Subcutaneous adipose tissue (tissue), 4 donors: ENCODE measurements around the gene LSS. TPM values are rescaled to one million over a fixed set of nuclear protein-coding genes. Genes with fewer than 3 reads are reported as not detected.

Experiments
- total RNA-seq, 4 donors: library from RNA; depleted of rRNA; stranded (reverse); fragments of >200 nt; gene quantifications; one replicate each; pipeline ENCODE4 v1.1.0, GENCODE V29; 2016
- TF ChIP-seq, protein P1 (sequence below): fragments of 450-650 bp; IDR thresholded peaks from one replicate; pipeline ENCODE4 v1.5.1; 2016; ENCODE audit warnings: low read depth, mild to moderate bottlenecking, control low read depth, antibody characterized with exemption, moderate library complexity

LSS gene
- total RNA-seq, 4 donors from 2014 or later, result 46.5 to 194 (median 141) TPM

DNA sequence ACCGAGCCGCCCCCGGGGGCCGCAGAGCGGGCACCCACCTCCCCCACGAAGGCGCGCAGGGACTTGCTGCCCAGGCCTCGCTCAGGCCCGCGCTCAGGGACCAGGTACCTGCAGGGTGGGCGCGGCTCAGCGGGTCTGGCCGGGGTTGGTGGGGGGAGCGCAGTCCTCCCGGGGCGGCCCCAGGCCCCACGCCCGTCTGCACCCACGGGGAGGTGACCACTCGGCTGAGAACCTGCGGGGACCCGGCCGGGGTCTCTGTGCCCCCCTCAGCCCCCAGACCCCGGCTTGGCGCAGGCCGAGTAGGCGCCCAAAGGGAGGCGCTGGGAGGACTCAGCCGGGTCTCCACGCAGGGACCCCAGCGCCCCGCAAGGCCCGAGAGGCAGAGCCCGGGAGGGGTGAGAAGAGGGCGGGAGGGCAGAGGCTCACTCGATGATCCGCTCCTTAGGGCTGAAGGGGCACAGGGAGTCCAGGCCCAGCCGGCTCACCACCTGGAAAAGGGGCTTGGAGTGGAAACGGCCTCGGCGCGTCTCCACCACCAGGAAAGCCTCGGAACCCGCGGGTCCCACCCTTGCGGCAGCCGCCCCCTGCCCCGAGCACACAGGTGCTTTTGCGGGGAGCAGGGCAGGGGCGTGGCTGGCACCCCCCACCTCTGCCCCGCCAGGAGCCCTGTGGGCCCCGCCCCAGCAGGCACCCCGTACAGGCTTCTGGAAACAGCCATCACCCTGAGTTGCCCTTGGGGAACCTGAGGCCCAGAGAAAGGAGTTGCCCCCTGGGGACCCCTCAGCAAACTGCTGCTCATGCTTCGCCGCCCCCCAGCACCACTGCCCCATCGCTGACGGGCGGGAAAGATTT, 82.5 kb downstream of the LSS start:
- TF ChIP-seq, protein P1, sequence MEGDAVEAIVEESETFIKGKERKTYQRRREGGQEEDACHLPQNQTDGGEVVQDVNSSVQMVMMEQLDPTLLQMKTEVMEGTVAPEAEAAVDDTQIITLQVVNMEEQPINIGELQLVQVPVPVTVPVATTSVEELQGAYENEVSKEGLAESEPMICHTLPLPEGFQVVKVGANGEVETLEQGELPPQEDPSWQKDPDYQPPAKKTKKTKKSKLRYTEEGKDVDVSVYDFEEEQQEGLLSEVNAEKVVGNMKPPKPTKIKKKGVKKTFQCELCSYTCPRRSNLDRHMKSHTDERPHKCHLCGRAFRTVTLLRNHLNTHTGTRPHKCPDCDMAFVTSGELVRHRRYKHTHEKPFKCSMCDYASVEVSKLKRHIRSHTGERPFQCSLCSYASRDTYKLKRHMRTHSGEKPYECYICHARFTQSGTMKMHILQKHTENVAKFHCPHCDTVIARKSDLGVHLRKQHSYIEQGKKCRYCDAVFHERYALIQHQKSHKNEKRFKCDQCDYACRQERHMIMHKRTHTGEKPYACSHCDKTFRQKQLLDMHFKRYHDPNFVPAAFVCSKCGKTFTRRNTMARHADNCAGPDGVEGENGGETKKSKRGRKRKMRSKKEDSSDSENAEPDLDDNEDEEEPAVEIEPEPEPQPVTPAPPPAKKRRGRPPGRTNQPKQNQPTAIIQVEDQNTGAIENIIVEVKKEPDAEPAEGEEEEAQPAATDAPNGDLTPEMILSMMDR, result no peak

DNA sequence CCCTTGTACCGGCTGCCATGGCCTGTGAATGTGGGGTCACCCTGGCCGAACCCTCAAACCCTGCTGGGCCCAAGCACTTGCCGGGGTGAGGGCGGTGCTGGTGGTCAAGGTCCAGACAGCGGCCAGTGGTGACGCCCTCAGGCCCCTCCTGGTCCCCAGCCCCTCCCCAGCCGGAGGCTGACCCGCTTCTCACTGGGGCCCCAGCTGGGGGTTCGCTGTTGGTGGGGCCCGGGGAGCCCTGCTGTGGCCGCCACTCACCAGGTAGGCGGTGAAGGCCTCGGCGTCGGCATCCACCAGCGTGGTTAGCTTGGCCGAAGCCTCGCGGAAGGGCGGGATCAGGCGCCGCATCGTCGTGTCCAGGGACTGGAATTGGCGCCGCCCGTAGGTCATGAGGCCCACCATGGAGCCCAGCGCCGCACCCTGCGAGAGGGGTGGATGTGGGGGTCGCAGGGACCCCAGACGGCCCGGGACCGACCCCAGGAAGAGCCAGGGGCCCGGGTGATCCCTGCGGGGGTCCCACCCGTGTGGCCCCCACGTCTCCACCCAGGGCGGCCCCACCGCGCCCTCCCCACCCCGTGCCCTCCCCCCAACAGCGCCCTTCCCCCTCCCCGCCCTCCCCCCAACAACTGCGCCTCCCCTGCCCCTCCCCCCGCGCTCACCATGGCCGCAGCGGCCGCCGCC, 83.3 kb downstream of the LSS start:
- TF ChIP-seq, protein P1, result no peak

DNA sequence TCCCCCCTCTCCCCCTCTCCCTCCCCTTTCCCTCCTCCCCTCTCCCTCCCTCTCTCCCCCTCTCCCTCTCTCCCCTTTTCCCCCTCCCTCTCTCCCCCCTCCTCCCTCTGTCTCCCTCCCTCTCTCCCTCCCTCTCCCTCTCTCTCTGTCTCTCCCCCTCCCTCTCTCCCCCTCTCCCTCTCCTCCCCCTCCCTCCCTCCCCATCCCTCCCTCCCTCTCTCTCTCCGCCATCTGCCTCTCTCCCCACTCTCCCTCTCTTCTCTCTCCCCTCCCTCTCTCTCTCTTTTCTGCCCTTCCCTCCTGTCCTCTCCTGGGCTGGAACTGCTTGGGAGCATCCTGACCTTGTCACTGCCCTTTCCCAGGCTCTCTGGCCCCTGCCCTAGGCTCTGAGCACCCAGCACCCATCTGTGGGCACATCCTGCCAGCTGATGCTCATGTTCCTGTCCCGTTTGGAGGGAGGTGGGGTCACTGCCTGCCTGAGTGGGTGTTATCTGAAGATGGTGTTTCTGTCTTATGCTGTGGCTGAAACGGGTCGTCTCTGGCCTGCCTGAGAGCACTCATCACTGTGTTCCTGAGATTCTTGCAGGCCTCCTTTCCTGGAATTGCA, 84.0 kb downstream of the LSS start:
- TF ChIP-seq, protein P1, result no peak

DNA sequence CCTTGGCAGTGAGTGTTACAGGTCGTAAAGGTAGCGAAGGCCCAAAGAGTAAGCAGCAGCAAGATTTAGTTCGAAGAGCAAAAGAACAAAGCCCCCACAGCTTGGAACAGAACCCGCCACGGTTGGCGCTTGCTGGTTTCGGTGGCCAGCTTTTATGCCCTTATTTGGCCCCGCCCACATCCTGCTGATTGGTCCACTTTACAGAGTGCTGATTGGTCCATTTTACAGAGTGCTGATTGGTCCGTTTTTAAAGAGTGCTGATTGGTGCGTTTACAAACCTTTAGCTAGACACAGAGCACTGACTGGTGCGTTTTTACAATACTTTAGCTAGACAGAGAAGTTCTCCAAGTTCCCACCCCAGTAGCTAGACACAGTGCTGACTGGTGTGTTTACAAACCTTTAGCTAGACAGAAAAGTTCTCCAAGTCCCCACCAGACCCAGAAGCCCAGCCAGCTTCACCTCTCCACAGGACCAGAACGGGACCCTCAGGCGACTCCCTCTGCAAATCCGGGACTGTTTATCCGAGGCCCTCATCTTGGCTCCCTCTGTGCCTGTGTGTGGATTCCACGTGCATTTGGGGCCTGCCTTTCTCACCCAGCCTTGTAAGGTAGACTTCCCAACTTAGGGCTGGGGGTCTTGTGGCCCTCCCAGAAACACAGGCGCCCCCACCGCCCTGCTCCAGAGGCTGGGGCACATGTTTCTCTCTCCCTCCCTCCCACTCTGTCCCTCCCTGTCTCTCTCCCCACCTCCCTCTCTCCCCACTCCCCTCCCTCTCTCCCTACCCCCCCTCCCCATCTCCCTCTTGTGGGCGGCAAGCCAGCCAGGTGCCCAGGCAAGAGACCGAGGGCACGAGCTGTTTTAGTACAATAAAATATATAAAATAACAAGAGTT, 85.7 kb downstream of the LSS start:
- TF ChIP-seq, protein P1, result no peak

DNA sequence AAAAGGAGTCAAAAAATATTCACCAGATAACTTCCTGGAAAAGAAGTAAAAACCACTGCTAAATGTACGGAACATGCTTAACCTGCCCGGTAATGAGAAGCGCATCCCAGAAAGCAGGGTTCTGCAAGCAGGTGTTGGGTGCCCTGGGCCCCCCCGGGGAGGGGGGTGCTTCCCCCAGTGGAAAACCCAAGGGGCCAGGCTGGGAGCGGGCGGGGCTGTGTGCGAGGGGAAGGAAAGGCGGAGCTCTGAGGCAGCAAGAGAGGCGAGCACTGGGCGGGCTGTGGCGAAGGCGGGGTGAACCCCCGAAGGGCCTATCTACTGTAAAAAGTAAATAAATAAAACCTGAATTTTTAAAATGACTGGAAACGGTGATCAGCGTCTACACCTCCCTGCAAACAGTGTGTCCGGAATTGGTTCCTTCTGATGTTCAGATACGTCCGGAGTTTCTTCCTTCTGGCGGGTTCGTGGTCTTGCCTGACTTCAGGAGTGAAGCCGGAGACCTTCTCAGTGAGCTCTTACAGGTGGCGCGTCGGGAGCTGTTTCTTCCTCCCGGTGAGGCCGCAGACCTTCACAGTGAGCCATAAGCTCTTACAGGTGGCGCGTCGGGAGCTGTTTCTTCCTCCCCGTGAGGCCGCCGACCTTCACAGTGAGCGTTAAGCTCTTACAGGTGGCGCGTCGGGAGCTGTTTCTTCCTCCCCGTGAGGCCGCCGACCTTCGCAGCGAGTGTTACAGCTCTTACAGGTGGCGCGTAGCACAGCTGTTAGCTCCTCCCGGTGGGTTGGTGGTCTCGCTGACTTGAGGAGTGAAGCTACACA, 86.6 kb downstream of the LSS start:
- TF ChIP-seq, protein P1, result no peak

DNA sequence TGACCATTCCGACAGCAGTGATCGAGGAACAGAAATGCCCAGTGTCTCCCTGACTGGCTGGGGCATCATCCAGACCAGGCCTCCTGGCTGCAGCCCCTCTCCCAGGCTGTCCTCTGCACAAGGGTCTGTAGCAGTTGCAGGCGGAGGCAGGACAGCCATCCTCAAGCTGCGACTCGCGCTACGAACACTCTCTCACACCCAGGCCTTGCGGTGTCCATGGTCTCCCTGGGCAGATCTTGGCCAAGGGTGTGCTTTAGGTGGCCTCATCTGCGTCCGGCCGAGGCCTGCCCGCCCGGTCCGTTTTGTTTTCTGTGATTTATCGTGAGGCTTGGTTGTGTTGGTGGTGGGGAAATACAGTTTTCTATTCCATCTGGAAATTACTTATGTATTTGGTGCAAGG, 88.9 kb downstream of the LSS start:
- TF ChIP-seq, protein P1, result no peak
